ENCODE results near the gene C1QTNF6. TPM values are rescaled to one million over a fixed set of nuclear protein-coding genes. Genes with fewer than 3 reads are reported as not detected.

The C1QTNF6 gene
- total and polyA plus RNA-seq, 8 donors = 1.2 to 10.9 (median 3.0) TPM

DNA sequence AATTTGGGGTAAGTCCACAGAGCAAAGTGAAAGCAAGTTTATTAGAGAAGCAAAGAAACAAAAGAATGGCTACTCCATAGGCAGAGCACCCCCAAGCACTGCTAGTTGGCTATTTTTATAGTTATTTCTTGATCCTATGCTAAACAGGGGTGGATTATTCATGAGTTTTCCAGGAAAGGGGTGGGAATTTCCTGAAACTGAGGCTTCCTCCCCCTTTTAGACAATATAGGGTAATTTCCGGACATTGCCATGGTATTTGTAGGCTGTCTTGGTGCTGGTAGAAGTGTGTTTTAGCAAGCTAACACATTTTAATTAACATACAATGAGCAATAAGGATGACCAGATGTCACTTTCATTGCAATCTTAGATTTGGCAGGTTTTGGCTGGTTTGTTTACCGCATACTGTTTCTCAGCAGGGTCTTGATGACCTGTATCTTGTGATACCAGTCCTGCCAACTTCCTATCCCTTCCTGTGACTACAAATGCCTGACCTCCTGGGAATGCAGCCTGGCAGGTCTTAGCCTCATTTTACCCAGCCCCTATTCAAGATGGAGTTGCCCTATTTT is 937 bp upstream of the C1QTNF6 start:
- Histone ChIP-seq H3K9me3 (no peaks in the 10 kb centered on the region), H3K4me1 (peaks cover 0 to 6% (median 0%) of the 10 kb centered on the region in 3 donors), H3K27me3 (no peaks in the 10 kb centered on the region), H3K27ac (peak overlapping the region in 1 of 4 donors; percentile 82), H3K36me3 (no peaks in the 10 kb centered on the region), H3K4me3 (no peak overlapping the region)
- DNase-seq (no peak), FAIRE-seq (no peak), ATAC-seq (peak in 1 of 4 donors; percentile 5)
- TF ChIP-seq CTCF (IDR thresholded peaks at IDR 0.05) = no peak
- WGBS, 2 donors = 73 to 76% methylated on average over 2 of the region's 2 CpGs
- intact Hi-C loops (cut with DNase I) = no loop called here

GRCh38 chr22:37187552-37187890 is 526 bp downstream of the C1QTNF6 start:
- intact Hi-C loops (cut with DNase I) = no loop called here
- Histone ChIP-seq H3K27me3 (no peaks in the 10 kb centered on the region), H3K36me3 (no peaks in the 10 kb centered on the region), H3K27ac (peak overlapping the region in 3 of 4 donors; percentile 40 to 82 (median 64)), H3K4me3 (peak overlapping the region in 1 of 4 donors; percentile 29), H3K4me1 (peaks cover 0 to 6% (median 0%) of the 10 kb centered on the region in 3 donors), H3K9me3 (no peaks in the 10 kb centered on the region)
- no peak for TF ChIP-seq CTCF (IDR thresholded peaks at IDR 0.05)
- ATAC-seq = peak in 3 of 4 donors; percentile 48 to 58 (median 55)
- no peak for FAIRE-seq
- WGBS, 2 donors = 14 to 17% methylated on average over 5 of the region's 5 CpGs
- DNase-seq = no peak

DNA sequence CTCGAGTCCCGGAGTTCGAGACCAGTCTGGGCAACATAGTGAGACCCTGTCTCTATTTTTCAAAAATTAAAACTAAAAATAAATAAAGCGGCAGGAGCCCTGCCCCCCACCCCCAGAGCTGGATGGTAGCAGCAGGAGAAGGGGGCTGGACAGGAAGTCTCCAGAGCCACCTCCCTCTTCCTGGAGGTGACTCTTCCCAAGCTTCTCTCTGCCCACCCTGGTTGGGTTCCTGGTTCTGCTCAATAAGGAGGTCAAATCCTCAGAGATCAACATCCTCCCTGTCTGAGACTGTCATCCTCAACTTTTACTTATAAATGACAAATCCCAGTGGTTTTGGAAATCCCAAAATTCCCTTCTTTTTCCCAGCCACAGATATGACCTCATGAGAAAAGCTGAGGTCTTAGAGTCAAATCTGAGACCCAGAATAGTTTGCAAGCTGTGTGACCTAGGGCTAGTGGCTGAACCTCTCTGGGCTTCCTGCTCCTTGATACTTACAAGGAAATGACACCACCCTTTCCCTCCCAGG is 987 bp downstream of the C1QTNF6 start:
- no peak for ATAC-seq
- Histone ChIP-seq H3K27ac (peak overlapping the region in 1 of 4 donors; percentile 82), H3K9me3 (no peaks in the 10 kb centered on the region), H3K4me1 (peaks cover 0 to 6% (median 0%) of the 10 kb centered on the region in 3 donors), H3K27me3 (no peaks in the 10 kb centered on the region), H3K4me3 (peak overlapping the region in 1 of 4 donors; percentile 29), H3K36me3 (no peaks in the 10 kb centered on the region)
- TF ChIP-seq CTCF (IDR thresholded peaks at IDR 0.05) = no peak
- no peak for DNase-seq
- 71% methylated on average over 4 of the region's 4 CpGs for WGBS, 2 donors
- no peak for FAIRE-seq
- intact Hi-C loops (cut with DNase I) = no loop called here

GRCh38 chr22:37186228-37186996 is 1.6 kb downstream of the C1QTNF6 start:
- TF ChIP-seq CTCF (IDR thresholded peaks at IDR 0.05) = no peak
- intact Hi-C loops (cut with DNase I) = no loop called here
- no peaks in the 10 kb centered on the region for H3K36me3 ChIP-seq
- FAIRE-seq (no peak), DNase-seq (peak in 2 of 6 donors; percentile 15 to 20), ATAC-seq (peak in 3 of 4 donors; percentile 52 to 68 (median 57))
- WGBS, 2 donors = 60 to 63% methylated on average over 9 of the region's 9 CpGs
- H3K27me3 ChIP-seq = no peaks in the 10 kb centered on the region
- no peak overlapping the region for H3K27ac ChIP-seq
- H3K4me3 ChIP-seq = no peak overlapping the region
- no peaks in the 10 kb centered on the region for H3K9me3 ChIP-seq
- peaks cover 0 to 6% (median 0%) of the 10 kb centered on the region in 3 donors for H3K4me1 ChIP-seq

All from pancreas (tissue), 10 donors.